SK-MEL-5 (cell line): ENCODE results near the gene EXOC7. TPM values are rescaled to one million over a fixed set of nuclear protein-coding genes. Genes with fewer than 3 reads are reported as not detected.

ENCODE experiments used
- DNase-seq: peaks from one replicate; pipeline ENCODE4 v3.0.0-alpha.2; 2016; ENCODE audit warnings: low read depth, low spot score
- in situ Hi-C: cut with HindIII; loops from 2 replicates; pipeline ENCODE4 v1.10.0; 2016; ENCODE audit warnings: low sequenced_read_pairs, high pct_unique_total_duplicates, low pct_unique_long_range_greater_than_20kb
- polyA plus RNA-seq, 2 experiments: library from polyadenylated mRNA; depleted of rRNA; stranded (reverse); fragments of >200 nt; gene quantifications; 2 replicates each; pipeline ENCODE4 v1.2.3, GENCODE V29; 2015
- total RNA-seq: library from RNA; depleted of rRNA; stranded (reverse); fragments of >200 nt; shearing (Covaris generic); gene quantifications from 2 replicates; pipeline ENCODE4 v1.2.3, GENCODE V29; 2014; rRNA removed

EXOC7 gene, protein sequence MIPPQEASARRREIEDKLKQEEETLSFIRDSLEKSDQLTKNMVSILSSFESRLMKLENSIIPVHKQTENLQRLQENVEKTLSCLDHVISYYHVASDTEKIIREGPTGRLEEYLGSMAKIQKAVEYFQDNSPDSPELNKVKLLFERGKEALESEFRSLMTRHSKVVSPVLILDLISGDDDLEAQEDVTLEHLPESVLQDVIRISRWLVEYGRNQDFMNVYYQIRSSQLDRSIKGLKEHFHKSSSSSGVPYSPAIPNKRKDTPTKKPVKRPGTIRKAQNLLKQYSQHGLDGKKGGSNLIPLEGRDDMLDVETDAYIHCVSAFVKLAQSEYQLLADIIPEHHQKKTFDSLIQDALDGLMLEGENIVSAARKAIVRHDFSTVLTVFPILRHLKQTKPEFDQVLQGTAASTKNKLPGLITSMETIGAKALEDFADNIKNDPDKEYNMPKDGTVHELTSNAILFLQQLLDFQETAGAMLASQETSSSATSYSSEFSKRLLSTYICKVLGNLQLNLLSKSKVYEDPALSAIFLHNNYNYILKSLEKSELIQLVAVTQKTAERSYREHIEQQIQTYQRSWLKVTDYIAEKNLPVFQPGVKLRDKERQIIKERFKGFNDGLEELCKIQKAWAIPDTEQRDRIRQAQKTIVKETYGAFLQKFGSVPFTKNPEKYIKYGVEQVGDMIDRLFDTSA
- total RNA-seq: 126 and 145 TPM in 2 replicates
- 90.7 and 115 TPM in 2 replicates for polyA plus RNA-seq (2015; cell fraction: cytosol; rRNA removed)
- polyA plus RNA-seq (2015; cell fraction: nucleus; rRNA removed): 334 and 373 TPM in 2 replicates

DNA sequence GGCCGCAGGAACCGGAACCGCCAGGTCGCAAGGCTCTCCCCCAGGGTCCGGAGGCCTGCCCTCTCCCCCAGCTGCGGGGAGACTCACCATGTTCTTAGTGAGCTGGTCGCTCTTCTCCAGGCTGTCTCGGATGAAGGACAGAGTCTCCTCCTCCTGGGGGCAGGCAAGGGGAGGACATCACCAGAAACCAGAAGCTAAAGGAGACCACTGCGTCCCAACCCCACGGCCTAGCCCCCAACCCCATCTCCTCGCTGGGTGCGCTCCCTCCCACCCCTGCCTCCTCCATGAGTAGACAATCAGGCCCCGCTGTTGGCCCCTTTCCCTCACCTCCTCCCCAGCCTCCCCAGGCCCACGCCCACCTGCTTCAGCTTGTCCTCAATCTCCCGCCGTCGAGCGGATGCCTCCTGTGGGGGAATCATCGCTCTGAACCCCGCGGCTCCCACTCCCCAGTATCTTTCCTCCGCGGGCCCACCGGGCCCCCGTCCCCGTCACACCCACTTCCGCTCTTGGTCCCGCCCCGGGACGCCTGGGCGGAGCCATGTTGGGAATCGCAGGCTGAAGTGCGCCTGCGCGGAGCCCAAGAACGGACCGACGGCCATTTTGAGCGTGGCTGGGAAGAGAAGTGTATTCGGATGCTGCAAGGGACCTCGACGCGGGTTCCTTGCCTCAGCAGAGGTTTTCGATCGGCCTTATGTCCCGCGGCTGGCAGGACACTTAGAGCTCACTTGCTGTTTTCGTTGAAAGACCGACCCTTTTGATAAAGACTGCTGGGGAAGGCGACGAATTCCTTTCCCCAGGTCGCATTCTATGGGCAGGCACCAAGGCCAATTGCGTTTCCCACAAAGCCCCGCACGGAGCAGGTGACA, at the start of gene EXOC7:
Gene EXOC7, minus strand, starts transcription at position 514 of the 866 bp plus-strand sequence. Its CDS starts 95 bp downstream, at position 419.
- peak; percentile 98 for DNase-seq
- in situ Hi-C loops: no loop called here

DNA sequence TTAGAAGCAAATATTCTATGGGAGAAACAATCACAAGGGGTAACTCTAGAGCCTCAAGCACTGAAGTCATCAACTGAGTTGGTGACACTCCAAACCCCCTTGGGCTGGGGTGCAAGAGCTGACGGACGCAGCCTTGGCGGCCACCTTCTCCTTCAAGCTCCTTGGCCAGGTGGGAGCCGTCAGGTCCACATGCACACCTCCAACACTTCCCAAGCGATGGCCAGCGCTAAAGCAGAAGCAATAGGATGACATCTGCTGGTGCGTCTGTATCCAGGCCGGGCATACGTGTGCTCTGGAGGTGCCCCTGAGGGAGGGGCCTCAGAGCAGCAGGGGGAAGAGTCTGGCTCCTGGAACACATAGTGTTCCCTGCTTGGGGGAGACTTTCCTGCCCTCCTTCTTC, 49.6 kb upstream of the EXOC7 start:
- DNase-seq: no peak
- in situ Hi-C loops: no loop called here

- in situ Hi-C loops: no loop called here
- DNase-seq: no peak
Observed at GRCh38 chr17:76152591-76152990, 49.0 kb upstream of the EXOC7 start.

- in situ Hi-C loops: no loop called here
Observed at GRCh38 chr17:76151896-76152454, 48.4 kb upstream of the EXOC7 start.

DNA sequence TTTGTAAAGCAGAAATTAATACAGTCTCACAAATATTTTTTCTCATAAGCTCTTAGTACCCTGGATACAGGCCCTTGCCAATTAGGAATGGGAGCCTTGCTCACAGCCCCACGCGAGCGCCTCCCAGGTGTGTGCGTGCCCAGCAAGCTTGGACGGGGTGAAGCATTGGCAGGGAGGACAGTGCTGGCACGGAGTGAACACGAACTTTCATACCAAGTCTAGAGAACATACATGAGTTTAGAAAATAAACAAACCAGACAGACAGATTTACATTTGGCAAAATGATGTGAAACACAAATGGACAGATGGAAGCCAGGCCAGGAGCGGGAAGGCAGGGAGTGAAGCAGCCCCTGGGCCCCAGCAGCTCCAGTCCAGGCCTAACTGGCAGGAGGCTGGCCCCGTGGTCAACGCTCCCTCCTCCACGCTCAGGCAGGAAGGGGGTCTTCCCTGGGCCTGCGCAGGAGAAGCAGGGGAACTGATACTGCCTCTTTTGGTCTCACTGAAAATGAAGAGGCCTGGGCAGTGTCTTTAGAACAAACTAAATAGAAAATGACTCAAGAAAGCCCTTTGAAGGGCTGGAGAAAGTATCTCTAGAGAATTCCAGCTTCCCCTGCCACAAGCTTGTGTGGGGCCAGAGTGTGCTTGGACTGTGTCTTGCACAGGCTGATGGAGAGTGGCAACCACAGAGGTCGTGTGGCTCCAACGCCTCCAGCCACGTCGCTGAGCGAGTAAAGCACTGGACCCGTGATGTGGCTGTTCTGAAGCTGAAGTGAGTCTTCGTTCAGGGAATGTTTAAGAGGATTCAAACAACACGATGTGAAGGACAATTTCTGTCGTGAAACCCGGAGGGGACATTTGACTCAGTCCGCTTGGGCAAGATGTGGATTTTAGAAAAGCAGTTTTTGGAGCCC, 47.4 kb upstream of the EXOC7 start:
- no peak for DNase-seq
- in situ Hi-C loops: no loop called here

More at GRCh38 chr17:76151896-76152454, 48.4 kb upstream of the EXOC7 start:
- no peak for DNase-seq

- DNase-seq: no peak
- in situ Hi-C loops: no loop called here
Observed at GRCh38 chr17:76149214-76149613, 45.6 kb upstream of the EXOC7 start.

DNA sequence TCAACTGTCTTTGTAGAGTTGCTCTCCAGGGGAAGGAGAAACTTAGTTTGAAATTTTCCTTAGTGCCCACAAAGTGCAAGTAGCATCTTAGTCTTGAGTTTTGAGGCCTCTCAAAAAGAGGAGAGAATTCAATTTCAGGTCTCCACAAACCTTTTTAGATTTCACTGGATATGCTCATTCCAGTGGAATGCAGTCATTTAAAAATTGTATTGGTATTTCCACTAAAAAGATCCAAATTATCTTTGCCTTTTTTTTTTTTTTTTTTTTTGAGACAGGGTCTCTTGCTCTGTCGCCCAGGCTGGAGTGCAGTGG, 44.4 kb upstream of the EXOC7 start:
- no peak for DNase-seq
- in situ Hi-C loops: no loop called here

- DNase-seq: peak; percentile 71
- in situ Hi-C loops: no loop called here
Observed at GRCh38 chr17:76147211-76148014, 43.8 kb upstream of the EXOC7 start.

DNA sequence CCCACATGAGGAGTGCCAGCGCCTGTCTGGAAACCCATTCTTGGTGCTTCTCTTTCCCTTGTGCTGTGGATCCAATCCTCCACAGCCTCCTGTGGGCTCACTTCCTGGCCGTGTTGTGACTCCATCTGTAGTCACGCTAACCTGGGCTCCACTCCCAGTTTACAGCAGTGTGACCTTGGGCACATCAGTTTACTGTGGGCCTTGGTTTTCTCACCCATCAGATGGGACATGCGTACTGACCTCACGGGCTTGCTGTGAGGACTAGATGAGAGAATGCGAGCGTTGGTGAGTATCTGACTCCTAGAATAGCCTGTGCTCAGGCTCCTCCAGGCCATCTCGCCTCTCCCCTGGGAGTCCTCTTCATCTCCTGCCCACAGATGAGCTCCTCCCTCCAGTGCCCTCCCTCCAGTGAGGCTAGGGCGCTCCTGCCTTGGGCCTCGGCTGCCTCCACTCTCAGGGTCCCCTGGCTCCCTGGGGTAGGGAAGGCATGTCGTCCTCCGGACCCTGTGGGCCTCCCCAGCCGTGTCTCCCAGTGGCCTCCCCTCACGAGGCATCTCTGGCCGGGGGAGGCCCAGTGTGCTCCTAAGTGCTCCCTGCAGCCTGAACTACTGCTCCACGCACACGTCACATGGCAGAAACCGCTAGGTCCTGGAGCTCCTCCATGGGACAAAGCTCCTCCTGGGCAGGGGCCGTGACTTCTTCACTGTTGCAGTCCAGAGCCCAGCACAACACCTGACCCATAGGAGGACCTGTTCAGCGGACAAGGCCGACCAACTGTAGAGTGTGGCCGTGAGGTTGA, 42.7 kb upstream of the EXOC7 start:
- in situ Hi-C loops: no loop called here
- DNase-seq: no peak

GRCh38 chr17:76145231-76146052, 41.9 kb upstream of the EXOC7 start:
- in situ Hi-C loops: no loop called here
- no peak for DNase-seq

DNA sequence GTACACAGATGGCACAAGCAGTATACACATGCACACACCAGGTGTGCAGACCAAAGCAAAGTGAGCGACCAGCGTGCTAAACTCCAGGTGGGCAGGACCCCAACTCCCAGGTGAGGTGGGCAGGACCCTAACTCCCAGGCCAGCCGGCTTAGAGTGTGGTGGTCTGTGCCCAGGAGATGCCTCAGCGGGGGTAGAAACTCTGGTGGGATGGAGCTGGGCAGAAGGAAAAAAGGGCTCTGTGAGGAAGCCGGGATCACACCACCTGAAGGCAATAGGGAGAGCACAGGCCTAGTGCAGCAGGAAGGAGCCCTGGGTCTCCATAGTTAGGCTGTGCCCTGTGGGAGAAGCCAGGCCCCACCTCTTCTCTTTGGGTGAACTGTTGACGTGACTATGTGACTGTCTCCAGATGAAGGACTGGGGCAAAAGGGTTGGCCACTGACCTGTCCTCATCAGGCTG, 39.0 kb upstream of the EXOC7 start:
- DNase-seq: no peak

DNA sequence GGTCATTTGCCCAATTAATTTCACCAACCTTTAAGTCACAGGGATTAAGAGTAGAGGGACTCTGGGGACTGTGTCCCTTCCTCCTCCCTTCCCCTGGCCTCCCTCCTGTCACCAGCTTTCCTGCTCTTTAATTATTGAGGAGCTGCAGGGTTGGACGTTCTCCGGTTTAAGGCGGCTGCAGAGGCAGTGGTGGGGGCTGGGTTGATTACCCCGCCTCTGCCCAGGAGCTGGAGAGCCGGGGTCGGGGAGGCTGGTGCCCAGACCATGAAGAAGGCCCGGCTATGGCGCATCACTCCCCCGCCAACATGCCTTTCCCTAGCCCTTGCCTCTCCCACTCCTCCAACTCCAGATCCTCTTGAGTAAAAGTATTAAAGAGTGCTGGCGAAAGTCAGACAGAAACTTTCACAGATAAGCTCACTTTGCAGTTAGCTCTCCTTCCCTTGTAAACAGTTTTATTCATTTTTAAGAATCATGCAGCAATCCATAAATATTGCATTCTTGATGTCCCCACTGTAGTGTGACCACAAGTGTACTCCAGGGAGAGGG, 38.5 kb upstream of the EXOC7 start:
- no peak for DNase-seq
- in situ Hi-C loops: no loop called here

More for the DNA sequence above, 39.0 kb upstream of the EXOC7 start:
- in situ Hi-C loops: no loop called here

- in situ Hi-C loops: no loop called here
- DNase-seq: peak; percentile 95
Observed at GRCh38 chr17:76141212-76142038, 37.8 kb upstream of the EXOC7 start, which contains the start of gene FOXJ1. TSS of gene FOXJ1 (minus strand) at chr17:76141245. CDS start at chr17:76140395, 850 bp downstream.
